Superior temporal gyrus (tissue), 1 donor: ENCODE measurements around the gene ATP4B.

Experiments used
- DNase-seq: peaks from one replicate; pipeline ENCODE4 v3.0.0-alpha.2; 2016; ENCODE audit errors: extremely low spot score

ATP4B gene

GRCh38 chr13:113607889-113608635 lies 49.9 kb downstream of the ATP4B start:
- DNase-seq, result no peak

GRCh38 chr13:113607056-113607888 lies 50.7 kb downstream of the ATP4B start:
- DNase-seq, result no peak

- no peak for DNase-seq
Observed at GRCh38 chr13:113605866-113606438, 52.0 kb downstream of the ATP4B start.

- DNase-seq, result no peak
Observed at GRCh38 chr13:113605461-113605860, 52.5 kb downstream of the ATP4B start.

GRCh38 chr13:113604186-113604585 lies 53.8 kb downstream of the ATP4B start:
- DNase-seq, result no peak

- DNase-seq, result no peak
Observed at GRCh38 chr13:113603116-113603710, 54.8 kb downstream of the ATP4B start.

- DNase-seq, result no peak
Observed at GRCh38 chr13:113602291-113602988, 55.6 kb downstream of the ATP4B start.

GRCh38 chr13:113601166-113602070 lies 56.6 kb downstream of the ATP4B start:
- no peak for DNase-seq

- no peak for DNase-seq
Observed at GRCh38 chr13:113599391-113599790, 58.6 kb downstream of the ATP4B start.
